HG03045 (cell line): ENCODE data around the gene ATCAY.

ENCODE experiments used
- ATAC-seq: cut with Tn5 transposase; IDR thresholded peaks from one replicate; pipeline ENCODE4 v1.9.1; 2021; ENCODE audit warnings: mild to moderate bottlenecking, moderate library complexity; ENCODE audit not compliant: unreplicated experiment

ATCAY gene, protein sequence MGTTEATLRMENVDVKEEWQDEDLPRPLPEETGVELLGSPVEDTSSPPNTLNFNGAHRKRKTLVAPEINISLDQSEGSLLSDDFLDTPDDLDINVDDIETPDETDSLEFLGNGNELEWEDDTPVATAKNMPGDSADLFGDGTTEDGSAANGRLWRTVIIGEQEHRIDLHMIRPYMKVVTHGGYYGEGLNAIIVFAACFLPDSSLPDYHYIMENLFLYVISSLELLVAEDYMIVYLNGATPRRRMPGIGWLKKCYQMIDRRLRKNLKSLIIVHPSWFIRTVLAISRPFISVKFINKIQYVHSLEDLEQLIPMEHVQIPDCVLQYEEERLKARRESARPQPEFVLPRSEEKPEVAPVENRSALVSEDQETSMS

DNA sequence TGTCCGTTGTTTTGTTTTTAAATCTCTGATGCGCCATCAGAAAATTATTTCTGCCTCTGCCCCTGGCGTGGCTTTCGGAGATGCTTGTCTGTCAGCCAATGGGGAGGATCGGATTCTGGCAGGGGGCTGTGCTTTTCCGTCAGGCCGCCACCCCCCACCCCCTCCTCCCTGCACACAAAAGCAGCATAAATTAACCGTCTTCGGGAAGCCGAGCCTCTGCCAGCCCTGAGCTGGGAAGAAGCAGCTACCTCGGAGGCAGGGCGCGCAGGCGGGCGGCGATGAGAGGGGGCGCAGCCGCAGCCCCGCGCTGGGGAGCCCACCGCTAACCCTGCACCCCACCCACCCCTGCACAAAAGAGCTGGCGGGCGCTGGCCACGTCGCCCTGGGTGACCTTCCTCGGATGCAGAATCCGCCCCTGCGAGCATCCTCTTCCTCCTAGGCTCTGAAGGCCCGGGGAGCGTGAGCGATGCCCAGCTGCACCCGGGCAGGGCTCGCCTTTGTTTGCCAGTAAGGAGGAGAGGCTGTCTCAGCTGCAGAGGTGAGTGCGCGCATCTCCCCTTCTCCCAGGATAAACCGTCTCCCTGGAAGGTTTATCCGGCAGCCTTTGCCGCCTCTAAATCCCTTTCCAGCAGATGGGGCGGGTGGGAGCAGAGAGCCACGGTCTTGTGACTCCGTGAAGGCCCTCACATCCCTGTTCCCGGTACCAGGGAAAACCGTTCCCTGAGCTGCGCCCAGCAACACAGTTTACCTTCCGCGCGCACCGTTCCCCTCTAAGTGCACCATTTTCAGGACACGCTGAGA is at the start of gene ATCAY:
ATCAY (plus strand) TSS at position 215 of the 801 bp plus-strand sequence. CDS start 5,083 bp downstream, outside the sequence.
- no peak for ATAC-seq

DNA sequence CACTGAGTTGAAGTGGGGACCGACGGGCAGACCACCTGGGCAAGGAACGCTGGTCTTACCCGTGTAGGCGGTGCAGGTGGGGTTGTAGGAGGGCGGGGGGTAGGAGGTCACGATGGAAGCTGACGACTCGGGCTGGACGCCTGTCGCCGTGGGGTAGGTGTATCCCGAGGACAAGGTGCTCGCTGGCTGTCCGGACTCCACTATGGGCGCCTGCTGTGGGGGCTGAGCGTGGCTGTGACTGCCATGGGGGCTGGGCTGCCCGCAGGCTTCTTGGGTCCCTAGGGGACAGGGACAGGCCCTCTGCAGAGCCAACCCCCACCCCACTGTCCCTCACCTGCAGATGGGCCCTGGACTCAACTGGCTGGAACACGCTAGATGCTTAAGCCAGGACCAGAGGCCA is 48.9 kb upstream of the ATCAY start:
- ATAC-seq = no peak

DNA sequence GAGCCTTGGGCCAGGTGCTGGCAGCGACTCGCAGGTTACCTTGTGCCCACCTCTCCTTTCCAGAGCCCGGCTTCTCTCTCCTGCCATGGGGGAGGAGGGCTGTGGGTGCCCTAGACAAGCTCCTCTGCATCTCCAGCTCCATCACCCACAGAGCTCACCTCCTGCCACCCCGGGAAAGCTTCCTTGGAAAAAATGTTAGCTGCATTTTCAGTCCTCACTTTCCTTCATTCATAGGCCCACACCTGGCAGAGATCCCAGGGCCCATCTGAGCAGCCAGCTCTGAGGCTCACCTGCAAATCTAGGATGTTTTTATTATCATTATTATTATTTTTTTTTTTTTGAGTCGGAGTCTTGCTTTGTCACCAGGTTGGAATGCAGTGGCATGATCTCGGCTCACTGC is 48.5 kb upstream of the ATCAY start:
- no peak for ATAC-seq

DNA sequence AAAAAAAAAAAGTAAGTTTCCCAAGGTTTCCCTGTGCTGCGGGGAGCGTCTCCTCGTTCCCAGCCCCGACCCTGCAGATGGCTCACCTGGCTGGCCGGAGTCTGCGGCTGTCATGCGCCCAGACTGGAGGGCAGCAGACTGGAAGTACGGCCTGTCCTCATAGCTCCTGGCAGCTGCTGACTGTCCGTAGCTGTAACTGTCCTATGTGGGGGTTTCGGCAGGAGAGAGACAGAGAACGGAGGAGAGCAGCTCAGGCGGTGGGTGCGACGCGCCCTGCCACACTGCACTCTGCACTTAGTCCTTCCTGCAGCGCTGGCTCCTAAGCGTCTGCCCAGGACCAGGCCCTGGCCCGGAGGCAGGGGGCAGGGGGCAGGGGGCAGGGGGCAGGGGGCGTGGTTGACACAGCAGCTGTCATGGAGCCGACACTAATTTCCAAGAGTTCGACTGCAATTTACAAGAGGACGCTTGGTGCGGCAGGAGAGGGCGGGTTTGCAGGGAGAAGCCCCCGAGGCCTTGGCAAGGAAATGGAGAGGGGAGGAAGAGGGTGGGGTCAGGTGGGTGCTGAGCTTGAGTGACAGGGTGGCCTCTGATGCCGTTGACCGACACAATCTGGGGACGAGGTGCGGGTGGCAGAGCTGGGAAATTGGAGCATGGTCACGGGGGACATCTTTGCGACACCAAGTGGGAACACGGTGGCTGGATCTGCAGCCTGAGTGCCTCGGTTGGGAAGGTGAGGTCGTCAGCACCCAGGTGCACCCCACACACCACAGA is 46.7 kb upstream of the ATCAY start:
- no peak for ATAC-seq

DNA sequence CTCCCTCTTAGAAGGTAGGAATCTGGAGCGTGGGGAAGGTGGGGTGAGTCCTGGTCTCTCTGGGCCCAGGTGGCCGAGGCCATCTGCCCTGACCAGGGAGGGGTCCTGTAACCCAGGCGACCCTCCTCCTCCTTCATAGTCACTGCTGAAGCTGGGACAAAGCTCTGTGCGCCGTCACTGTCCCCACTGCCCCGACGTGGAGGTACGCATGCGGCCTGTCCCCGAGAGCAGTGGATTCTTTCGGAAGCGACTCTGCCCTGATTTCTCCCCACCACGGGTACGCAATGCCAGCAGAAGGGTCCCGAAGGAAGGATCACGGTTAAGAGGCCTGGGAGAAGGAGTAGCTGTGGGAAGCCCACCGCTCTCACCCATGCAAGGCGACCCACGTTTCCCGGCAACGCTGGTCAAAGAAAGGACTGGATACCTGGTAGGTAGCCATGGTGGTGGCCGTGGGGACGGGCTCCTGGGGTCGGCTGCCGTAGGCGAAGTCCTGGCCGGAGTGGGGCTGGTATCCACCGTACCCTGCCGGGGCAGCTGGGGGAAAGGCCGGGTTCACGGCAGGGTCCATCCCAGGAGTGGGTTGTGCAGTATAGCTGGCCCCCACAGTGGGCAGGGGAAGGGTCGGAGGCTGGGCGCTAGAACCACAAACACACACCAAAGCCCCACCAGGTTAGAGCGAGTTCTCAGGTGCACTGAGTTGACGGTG is 46.0 kb upstream of the ATCAY start:
- no peak for ATAC-seq

DNA sequence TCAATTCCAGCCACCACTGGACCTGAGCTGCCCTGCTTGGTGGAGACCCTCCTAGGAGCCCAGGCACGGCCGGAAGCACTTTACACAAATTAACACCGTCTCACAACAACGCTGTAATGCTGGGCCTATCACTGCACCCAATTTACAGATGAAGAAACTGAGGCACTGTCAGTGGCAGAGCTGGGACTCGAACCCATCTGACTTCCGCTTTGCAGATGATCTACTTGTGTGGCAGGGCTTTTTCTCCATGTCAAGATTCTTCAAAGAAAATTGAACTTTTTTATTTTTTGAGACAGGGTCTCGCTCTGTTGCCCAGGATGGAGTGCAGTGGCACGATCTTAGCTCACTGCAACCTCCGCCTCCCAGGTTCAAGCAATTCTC is 45.4 kb upstream of the ATCAY start:
- ATAC-seq = no peak

DNA sequence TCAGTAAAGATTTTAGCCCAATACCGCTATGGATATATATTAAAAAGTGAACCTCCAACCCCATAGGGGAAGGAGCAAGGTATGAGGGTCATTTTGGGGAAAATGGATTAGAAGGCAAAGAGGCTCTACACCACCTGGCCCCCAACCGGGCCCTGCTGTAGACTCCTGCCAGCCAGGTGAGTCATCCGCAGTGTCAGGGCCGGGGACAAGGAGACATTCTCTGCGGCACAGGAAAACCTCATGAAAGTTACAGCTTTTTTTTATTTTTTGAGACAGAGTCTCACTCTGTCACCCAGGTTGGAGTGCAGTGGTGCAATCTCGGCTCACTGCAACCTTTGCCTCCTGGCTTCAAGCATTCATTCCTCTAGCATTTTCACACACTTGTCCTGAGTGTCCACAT is 43.6 kb upstream of the ATCAY start:
- ATAC-seq = no peak

DNA sequence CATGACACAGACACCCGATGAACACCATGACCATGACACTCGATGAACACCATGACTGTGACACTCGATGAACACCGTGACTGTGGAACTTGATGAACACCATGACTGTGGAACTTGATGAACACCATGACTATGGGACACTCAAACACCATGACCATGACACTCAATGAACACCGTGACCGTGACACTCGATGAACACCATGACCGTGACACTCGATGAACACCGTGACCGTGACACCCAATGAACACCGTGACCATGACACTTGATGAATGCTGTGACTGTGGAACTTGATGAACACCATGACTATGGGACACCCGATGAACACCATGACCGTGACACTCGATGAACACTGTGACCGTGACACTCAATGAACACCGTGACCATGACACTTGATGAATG is 43.2 kb upstream of the ATCAY start:
- no peak for ATAC-seq

DNA sequence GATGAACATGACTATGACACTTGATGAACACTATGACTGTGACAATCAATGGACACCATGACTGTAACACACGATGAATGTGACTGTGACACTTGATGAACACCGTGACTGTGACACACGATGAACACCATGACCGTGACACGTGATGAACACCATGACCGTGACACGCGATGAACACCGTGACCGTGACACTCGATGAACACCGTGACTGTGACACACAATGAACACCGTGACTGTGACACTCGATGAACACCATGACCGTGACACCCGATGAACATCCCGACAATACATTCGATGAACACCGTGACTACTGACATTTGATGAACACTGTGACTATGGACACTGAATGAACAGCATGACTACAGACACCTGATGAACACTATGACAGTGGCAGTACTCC is 42.6 kb upstream of the ATCAY start:
- ATAC-seq = no peak

DNA sequence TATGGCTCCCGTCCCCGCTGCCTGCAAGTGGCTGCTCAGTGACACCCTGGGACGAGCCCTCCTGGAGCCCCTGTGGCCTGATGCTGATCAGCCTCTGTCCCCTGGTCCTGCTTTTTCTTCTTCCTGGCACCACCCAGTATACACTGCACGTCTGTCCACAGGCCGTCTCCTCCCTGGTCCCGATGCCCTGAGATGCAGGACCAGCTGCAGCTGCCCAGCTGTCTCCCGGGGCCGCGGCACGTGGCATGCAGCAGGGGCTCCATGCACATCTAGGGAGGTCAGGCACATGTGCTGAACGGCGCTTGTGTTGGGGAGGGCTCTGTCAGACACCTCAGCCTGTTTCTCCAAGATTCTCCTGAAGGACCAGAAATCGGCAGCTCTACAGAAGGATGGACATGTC is 41.8 kb upstream of the ATCAY start:
- no peak for ATAC-seq

DNA sequence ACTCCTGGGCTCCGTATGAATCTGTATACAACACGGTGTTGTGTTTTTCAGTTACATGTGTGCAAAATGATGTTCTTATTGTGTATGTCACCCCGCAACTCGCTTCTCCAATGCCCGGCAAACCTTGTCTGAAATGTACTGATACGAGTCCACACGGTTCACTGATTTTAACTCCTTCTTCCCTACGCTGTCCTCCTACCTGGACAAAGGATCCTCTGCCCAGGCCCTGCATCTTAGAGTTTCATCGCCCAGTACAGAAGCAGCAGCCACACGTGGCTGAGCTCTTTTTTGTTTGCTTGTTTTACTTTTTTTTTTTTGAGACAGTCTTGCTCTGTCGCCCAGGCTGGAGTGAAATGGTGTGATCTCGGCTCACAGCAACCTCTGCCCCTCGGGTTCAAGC is 40.5 kb upstream of the ATCAY start:
- ATAC-seq = no peak

DNA sequence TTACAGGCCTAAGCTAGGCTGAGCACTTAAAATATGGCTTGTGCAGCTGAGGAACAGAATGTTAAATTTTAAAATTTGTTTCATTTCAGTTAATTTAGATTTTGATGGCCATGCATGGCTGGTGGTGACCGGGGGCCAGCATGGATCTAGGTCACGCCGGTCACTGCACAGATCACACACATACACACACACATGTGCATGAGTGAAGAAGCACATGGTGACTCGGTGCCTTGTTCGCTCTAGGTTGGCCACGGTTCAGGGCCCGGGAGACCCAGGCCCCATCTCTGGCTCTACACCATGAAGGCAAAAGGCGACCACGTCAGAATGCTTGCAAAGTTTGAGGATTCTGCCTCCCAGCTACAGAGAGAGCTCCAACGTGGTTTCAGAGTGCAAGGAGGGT is 39.7 kb upstream of the ATCAY start:
- no peak for ATAC-seq

DNA sequence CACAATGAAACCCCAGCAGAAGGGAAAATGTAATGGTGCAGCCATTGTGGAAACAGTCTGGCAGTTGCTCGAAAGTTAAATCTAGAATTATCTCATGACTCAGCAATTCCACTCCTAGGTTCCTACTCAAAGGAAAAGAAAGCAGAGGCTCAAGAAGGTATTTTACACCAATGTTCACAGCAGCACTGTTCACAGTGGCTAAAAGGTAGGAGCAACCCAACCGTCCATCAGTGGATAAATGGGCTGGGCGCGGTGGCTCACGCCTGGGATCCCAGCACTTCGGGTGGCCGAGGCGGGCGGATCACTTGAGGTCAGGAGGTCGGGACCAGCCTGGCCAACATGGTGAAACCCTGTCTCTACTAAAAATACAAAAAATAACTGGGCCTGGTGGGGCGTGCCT is 37.5 kb upstream of the ATCAY start:
- no peak for ATAC-seq

DNA sequence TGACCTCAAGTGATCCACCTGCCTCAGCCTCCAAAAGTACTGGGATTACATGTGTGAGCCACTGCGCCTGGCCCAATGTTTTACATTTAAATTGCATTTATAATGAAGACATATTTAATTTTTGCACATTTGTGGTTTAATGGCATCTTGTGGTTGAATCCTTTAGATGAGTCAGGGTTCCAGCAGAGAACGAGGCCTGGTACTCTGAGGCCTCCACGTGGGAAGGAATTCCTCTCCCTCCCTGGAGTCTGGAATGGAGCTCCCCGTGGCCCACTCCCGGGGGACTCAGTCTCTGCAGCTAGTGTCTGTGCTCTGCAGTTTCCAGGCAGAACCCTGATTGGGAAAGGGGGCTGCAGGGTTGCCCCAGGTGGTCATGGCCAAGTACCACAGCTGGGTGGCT is 35.9 kb upstream of the ATCAY start:
- ATAC-seq = no peak

DNA sequence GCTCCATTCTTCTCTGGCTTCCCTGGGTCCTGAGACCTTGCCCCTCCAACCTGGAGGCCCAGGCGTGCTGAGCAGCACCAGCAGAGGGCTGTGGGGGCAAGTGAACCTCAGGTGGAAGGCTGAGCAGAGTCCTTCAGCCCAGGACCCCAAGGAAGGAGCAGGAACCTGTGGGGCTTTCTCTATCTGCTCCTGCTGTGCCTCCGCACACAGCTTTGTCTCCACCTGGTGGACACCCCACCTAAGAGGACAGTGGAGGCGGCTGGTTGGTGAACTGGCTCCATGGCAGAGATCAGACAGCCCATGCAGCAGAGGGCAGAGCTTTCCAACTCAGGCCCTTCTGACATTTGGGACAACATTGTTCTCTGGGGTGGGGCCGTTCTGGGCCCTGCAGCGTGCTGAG is 31.4 kb upstream of the ATCAY start:
- ATAC-seq = no peak

DNA sequence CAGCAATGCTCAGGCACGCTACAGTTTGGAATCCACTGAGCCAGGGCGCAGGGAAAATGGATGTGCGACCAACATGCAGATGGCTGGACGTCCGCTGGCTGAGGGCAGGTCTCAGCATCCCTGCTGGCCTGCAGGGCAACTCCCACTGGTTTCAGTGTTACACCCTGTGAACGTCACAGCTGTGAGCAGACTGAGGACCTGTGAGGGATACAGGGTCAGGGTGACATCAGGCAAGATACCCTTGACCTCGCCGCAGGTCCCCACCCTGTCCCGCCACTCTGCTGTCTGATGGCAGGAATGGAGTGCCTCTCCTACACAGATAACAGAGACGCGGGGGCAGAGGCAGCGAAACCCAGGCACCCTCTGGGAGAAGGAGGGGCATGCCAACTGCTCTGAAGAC is 30.7 kb upstream of the ATCAY start:
- no peak for ATAC-seq

DNA sequence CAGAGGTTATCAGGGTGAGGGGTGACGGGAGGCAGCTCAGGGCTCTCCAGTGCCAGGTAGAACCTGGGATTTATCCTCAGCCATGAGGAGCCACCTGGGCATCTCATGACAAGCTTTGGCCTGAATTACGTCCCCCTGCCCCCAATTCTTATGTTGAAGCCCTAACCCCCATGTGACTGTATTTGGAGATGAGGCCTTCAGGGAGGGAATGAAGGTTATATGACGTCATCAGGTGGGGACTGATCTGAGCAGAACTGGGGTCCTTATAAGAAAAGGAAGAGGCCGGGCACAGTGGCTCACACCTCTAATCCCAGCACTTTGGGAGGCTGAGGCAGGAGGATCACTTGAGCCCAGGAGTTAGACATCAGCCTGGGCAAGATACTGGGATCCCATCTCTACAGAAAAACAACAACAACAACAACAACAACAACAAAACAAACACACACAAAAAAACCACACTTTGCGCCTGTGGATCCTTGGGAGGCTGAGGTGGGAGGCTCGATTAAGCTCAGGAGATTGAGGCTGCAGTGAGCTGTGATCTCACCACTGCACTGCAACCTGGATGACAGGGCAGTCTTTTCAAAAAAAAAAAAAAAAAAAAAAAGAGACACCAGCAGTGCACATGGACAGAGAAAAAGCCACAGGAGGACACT is 30.0 kb upstream of the ATCAY start:
- ATAC-seq = no peak

DNA sequence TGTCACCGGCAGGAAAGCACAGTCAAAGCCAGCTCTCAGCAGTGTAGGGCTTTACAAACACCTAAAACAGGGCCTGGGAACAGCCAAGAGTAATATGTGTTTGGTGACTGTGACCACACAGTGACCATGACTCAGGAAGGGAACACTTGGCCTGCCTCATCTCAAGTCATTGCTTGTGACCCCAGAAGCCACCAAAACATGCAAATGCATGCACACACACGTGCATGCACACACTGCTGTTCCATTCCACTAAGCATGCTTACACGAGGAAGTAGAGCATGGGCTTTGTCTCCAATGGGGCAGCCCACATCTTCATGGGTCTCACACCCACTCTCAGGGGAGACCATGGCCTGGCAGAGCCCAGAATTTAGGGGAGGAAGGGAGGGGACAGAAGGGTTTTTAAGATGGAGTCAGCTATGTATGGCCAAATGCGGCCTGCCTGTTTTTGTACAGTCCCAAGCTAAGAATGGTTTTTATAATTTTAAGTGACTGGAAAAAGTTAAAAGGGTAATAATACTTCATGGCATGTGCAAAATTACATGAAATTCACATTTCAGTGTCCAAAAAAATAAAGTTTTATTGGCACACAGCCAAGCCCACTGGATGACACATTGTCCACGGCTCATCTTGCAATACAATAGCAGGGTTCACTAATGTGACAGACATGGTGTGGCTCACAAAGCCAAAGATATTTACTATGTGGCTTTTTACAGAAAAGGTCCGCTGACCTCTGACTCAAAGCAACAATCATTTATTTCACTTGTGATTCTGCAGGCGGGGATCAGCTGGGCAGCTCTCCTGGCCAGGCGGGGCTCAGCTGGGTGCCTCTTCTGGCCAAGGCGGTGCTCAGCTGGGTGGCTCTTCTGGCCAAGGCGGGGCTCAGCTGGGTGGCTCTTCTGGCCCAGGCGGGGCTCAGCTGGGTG is 29.0 kb upstream of the ATCAY start:
- no peak for ATAC-seq

DNA sequence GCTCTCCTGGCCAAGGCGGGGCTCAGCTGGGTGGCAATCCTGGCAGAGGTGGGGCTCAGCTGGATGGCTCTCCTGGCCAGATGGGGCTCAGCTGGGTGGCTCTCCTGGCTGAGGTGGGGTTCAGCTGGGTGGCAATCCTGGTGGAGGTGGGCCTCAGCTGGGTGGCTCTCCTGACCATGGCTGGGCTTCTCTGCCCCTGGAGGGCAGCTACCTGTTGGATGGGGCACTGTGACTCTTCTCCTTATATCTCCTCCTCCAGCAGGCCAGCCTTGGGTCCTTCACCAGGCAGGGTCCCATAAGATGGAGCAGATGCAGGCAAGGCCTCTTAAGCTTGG is 28.3 kb upstream of the ATCAY start:
- ATAC-seq = no peak
